SK-N-SH treated with all-trans-retinoic acid at 6 μM for 48 hours (cell line): ENCODE data around the gene CGNL1.

ENCODE experiments used
- ARNTL ChIP-seq: fragments of 450-650 bp; formaldehyde crosslinking; IDR thresholded peaks from 2 replicates; pipeline ENCODE4 v1.5.0; 2020; ENCODE audit warnings: low read depth, mild to moderate bottlenecking, moderate library complexity, borderline replicate concordance
- BACH2 ChIP-seq: fragments of 250-450 bp; sonication (Bioruptor Pico); IDR thresholded peaks from 2 replicates; pipeline ENCODE4 v1.9.0; 2021; ENCODE audit warnings: mild to moderate bottlenecking, borderline replicate concordance
- CREB5 ChIP-seq: fragments of 250-450 bp; sonication (Bioruptor Pico); IDR thresholded peaks from 2 replicates; pipeline ENCODE4 v1.5.1; 2020; ENCODE audit warnings: low read depth, mild to moderate bottlenecking, moderate library complexity
- CSRNP3 ChIP-seq: fragments of 250-450 bp; sonication (Bioruptor Pico); IDR thresholded peaks from 2 replicates; pipeline ENCODE4 v1.5.1; 2021; ENCODE audit warnings: mild to moderate bottlenecking, moderate library complexity
- ESRRG ChIP-seq: fragments of 250-450 bp; sonication (Bioruptor Pico); IDR thresholded peaks from 2 replicates; pipeline ENCODE4 v1.6.1; 2021; ENCODE audit warnings: mild to moderate bottlenecking
- ISL1 ChIP-seq: fragments of 250-450 bp; sonication (Bioruptor Pico); IDR thresholded peaks from 2 replicates; pipeline ENCODE4 v2.1.2; 2022; ENCODE audit warnings: mild to moderate bottlenecking, moderate library complexity
- PATZ1 ChIP-seq: fragments of 250-450 bp; sonication (Bioruptor Pico); IDR thresholded peaks from 2 replicates; pipeline ENCODE4 v1.8.0; 2020; ENCODE audit warnings: mild to moderate bottlenecking, moderate library complexity, borderline replicate concordance
- PPARA ChIP-seq: fragments of 250-450 bp; sonication (Bioruptor Pico); IDR thresholded peaks from 2 replicates; pipeline ENCODE4 v1.5.0; 2020; ENCODE audit warnings: mild to moderate bottlenecking, borderline replicate concordance
- TCF4 ChIP-seq: fragments of 250-450 bp; sonication (Bioruptor Pico); IDR thresholded peaks from 2 replicates; pipeline ENCODE4 v1.8.0; 2021; ENCODE audit warnings: mild to moderate bottlenecking, moderate library complexity, borderline replicate concordance
- TOX ChIP-seq: fragments of 250-450 bp; sonication (Bioruptor Pico); IDR thresholded peaks from 2 replicates; pipeline ENCODE4 v1.8.0; 2021; ENCODE audit warnings: mild to moderate bottlenecking, moderate library complexity, borderline replicate concordance
- ZFP30 ChIP-seq: fragments of 450-650 bp; formaldehyde crosslinking; IDR thresholded peaks from 2 replicates; pipeline ENCODE4 v1.5.0; 2022; ENCODE audit warnings: mild to moderate bottlenecking, moderate library complexity
- ZNF565 ChIP-seq: fragments of 450-650 bp; formaldehyde crosslinking; conservative IDR thresholded peaks from 2 replicates; pipeline ENCODE4 v1.5.0; 2020; ENCODE audit warnings: low read depth, mild to moderate bottlenecking, moderate library complexity
- ZNF8 ChIP-seq: fragments of 450-650 bp; formaldehyde crosslinking; IDR thresholded peaks from 2 replicates; pipeline ENCODE4 v1.5.0; 2020; ENCODE audit warnings: mild to moderate bottlenecking, moderate library complexity

GRCh38 chr15:57566834-57567233, 190.5 kb downstream of the CGNL1 start:
- TF ChIP-seq BACH2 (CRISPR knock-in tag): no peak
- TF ChIP-seq PATZ1 (CRISPR knock-in tag): no peak
- TF ChIP-seq ZFP30 (CRISPR knock-in tag): no peak
- TF ChIP-seq PPARA (CRISPR knock-in tag): no peak
- TF ChIP-seq TOX (CRISPR knock-in tag): no peak
- no peak for TF ChIP-seq ZNF8 (CRISPR knock-in tag)
- TF ChIP-seq ESRRG: no peak
- TF ChIP-seq ARNTL (CRISPR knock-in tag): no peak
- TF ChIP-seq CREB5 (CRISPR knock-in tag): no peak
- no peak for TF ChIP-seq CSRNP3 (CRISPR knock-in tag)
- no peak for TF ChIP-seq ZNF565
- TF ChIP-seq ISL1 (CRISPR knock-in tag): no peak
- TF ChIP-seq TCF4 (CRISPR knock-in tag): no peak
